Hepatocyte (in vitro differentiated cells): ENCODE results near the gene CCNB1.

Source experiments
- CTCF ChIP-seq: fragments of 200-600 bp; sonication (generic); IDR thresholded peaks from 2 replicates; pipeline ENCODE4 v1.5.1; 2016; ENCODE audit warnings: antibody characterized with exemption, mild to moderate bottlenecking; ENCODE audit not compliant: poor library complexity
- EZH2 ChIP-seq: fragments of 200-600 bp; sonication (generic); IDR thresholded peaks from 2 replicates; pipeline ENCODE4 v1.6.1; 2016; ENCODE audit warnings: antibody characterized with exemption, mild to moderate bottlenecking, borderline replicate concordance
- EZH2phosphoT487 ChIP-seq: fragments of 200-600 bp; sonication (generic); IDR thresholded peaks from one replicate; pipeline ENCODE4 v1.6.1; 2018; ENCODE audit warnings: antibody characterized with exemption, mild to moderate bottlenecking, low read depth, moderate library complexity; ENCODE audit not compliant: unreplicated experiment, severe bottlenecking

DNA sequence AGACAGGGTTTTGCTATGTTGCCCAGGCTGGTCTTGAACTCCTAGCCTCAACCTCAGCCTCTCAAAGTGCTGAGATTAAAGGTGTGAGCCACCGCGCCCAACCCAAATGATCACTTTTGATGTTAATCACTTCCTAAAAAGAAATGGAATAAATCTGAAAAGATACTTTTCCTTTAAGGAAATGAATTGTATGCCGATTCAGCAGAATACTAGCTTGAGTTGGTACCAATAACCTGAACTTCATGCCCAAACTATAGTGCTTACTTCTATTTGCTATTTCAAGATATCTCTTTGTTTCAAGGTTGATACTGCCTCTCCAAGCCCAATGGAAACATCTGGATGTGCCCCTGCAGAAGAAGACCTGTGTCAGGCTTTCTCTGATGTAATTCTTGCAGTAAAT, 4.0 kb downstream of the CCNB1 start:
- TF ChIP-seq CTCF (no peak), EZH2 (no peak), EZH2phosphoT487 (no peak)
